H4 (cell line): ENCODE measurements around the gene ACTR3. TPM values are rescaled to one million over a fixed set of nuclear protein-coding genes. Genes with fewer than 3 reads are reported as not detected.
A peak's percentile ranks its signal among the peaks of the same experiment; 100 is the strongest.

Experiments used
- DNase-seq: peaks from one replicate; pipeline ENCODE4 v3.0.0-alpha.2; 2015; ENCODE audit warnings: low spot score
- total RNA-seq: library from RNA; depleted of rRNA; stranded (reverse); fragments of >200 nt; shearing (Covaris generic); gene quantifications from 2 replicates; pipeline ENCODE4 v1.2.3, GENCODE V29; 2014; rRNA removed

ACTR3 gene
- total RNA-seq, 1 experiment from 2014 or later, result 351 TPM

DNA sequence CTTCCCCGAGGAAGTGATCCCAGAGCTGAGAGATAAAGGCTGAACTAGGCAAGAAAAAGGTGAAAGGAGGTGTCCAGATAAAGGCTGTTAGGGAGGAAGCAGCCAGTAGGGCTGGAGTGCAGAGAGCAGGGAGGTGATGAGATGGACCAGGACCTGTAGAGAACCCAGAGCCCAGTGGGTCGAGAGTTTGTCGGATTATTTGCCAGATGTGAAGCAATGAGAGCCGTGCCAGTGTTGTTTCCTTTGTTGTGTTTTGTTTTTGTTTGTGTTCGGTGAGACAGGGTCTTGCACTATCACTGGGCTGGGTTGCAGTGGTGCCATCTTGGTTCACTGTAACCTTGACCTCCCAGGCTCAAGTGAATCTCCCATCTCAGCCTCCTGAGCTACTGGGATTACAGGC, 111.3 kb downstream of the ACTR3 start:
- DNase-seq, result no peak

DNA sequence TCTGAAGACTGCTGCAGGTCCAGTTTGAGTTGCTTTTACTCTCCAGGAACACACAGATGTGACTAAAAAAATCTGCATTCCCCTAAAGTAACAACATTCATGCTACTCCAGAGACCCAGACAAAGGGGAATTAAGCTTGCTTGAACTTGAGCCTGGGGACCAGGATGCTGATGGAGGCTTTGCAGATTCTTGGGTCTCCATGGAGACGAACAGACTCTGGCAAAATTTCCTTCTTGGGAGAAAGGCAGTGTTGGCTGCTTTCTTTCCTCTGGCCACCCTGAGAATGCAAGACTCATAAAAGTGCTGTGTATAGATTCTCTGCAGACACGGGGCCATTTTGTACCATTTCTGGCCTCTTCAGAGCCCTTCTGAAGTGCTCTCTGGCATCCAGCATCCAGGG, 112.0 kb downstream of the ACTR3 start:
- DNase-seq, result no peak

DNA sequence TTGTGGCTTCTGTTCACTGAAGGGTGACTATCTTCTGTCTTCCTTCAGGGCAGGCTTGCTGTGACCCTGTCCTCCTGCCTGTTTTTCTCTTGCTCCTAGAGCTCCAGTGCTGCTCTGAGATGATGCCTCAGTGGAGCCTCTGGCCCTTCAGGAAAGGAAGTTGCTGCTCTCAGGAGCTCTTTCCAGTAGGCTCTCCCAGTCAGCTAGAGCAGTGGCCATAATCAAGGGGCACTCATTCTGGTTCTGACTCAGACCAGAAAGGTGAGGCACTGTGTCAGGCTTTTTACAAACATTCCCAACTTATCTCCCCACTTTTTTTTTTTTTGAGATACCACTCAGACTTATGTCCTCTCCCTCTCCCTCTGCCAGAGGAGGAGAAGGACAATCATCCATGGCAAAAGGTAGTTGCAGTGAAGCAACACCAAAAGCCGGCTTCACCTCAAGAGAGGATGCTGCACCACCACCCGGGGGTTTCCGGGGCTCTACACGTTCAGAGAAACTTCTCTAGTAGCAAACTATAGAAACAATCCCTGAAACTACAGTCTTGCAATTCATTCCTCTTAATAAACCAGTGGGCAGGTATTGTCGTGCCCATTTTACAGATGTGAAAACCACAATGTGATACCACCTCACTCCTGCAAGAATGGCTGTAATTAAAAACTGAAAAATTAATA, 115.4 kb downstream of the ACTR3 start:
- no peak for DNase-seq

DNA sequence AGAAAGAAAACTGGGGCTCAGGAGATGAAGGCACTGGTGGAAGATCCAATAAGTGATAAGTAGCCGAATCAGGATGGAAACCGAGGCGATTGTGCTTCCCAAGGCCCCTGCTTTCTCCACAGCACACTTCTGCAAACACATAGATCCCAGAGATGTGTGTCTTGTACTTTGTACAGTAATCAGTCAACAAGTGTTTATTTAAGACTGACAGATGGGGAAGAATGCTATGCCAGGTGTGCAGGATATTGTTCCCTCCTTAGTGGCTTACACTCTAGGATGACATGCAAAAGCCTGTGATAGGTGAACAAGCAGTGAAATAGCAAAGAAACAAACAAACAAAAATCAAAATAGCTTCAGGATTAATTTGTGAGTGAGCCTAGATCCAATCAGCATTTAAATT, 116.6 kb downstream of the ACTR3 start:
- DNase-seq, result no peak

DNA sequence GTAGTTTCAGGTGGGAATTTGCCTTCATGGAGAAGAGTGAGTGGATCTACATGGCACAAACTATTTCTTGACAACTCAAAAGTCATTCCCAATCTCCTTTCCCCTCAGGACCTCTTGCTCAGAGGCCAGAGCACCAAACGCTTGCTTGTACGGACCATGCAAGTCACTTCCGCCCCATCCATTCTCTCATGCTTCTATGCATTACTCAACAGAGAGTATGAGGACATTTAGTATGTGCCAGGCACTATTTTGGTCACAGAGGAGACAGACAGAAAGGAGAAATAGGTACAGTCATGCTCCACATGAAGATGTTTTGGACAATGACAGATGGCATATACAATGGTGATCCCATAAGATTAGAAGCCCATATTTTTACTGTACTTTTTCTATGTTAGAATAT, 117.5 kb downstream of the ACTR3 start:
- DNase-seq, result no peak

DNA sequence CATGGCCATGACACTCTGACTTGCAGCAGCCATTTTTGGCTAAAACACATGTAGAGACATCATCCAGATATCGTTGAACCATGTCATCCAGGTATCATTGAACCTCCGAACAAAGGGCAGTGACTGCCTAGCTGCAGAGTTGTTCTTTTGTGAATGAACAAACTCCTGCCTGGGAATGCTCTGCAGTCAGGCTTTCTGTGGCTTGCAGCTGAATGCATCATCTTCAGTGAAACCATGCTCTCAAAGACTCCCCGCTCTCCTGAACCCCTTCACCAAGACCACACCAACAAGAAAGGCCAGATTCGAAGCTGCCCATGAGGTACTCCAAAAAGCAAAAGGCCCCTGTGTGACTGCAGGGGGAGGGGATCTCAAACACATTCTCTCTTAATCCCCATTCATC, 118.8 kb downstream of the ACTR3 start:
- no peak for DNase-seq

DNA sequence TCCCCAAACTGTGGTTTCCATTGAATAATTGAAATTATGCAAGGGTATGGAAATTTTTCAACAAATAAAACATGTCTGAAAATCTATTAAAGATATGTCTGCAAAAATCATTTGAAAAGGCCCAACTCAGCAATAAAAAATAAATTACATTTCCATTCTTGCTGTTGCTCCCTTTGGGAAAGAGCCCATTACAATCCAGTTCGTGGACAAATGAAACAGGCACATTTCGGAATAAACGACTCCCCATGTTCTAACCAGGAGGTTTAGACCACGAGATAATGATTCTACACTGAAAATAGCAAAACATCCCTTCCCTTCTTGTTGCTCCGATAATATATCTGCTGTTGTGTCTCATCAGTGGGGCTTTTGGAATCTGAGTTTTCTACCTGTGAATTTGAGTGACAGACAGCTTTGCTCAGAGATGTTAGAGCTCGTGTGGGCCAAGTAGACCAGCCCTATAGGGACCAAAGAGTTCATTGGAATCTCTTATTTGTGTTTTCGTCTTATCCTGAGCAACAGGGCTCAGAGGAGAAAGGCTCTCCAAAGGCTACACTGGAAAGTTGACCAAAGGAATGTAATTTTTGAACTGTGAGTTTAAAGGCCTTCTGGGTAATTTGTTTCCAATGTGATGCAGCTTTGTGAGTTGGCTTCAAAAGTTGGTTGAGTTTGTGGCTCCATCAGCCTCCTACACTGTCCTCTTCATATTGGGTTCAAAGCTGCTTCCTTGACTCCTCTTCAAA, 119.5 kb downstream of the ACTR3 start:
- no peak for DNase-seq

DNA sequence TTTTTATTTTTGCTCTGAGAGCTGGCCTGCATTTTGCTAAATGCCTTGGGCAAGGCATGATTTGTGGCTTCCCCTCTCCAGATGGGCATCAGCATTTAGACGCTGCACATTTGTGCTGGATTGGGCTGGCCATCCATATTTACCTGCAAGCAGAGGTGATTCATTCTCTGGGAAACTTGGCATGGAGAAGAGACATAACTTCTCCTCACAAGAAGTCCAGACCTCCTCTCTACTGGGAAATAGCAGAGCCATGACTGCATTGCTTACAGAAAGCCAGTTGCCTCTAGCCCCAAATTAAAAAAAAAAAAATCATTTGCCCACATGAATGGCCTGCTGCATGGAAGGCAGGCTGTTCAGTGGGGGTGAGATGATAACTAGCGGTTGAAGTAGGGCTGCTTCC, 120.1 kb downstream of the ACTR3 start:
- peak; percentile 9 for DNase-seq

DNA sequence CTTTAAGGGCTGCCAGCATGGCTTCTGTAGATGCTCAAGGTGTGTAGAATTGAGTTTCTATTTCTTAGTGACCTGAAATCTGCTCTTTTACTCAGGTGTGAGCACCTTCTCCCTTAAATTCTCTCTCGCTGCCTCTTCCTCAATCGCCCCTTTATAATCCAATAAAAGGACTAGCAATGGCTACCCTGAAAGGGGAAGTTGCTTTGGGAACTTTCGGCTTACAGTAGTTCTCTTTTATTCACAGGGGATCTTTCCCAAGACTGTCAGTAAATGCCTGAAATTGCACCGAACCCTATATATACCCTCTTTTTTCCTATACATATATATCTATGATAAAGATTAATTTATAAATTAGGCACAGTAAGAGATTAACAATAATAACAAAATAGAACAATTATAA, 121.8 kb downstream of the ACTR3 start:
- DNase-seq, result no peak

Other genes with a start within 250 kb of the ACTR3 start
- gene SLC35F5, start 133.4 kb upstream of the ACTR3 start, total RNA-seq, result 41.7 and 56.8 TPM in 2 replicates